GM12873 (cell line): Measurements from ENCODE around the gene FHOD3.

Experiments used
- TF ChIP-seq, protein P1 (sequence below): IDR thresholded peaks from 2 replicates; pipeline ENCODE4 v1.5.1; 2012; ENCODE audit warnings: low read depth, mild to moderate bottlenecking, moderate library complexity, low read length, control low read depth; ENCODE audit not compliant: insufficient read depth; ENCODE audit errors: missing control alignments

FHOD3 gene

GRCh38 chr18:36311026-36311570 is 13.6 kb downstream of the FHOD3 start:
- TF ChIP-seq, protein P1, sequence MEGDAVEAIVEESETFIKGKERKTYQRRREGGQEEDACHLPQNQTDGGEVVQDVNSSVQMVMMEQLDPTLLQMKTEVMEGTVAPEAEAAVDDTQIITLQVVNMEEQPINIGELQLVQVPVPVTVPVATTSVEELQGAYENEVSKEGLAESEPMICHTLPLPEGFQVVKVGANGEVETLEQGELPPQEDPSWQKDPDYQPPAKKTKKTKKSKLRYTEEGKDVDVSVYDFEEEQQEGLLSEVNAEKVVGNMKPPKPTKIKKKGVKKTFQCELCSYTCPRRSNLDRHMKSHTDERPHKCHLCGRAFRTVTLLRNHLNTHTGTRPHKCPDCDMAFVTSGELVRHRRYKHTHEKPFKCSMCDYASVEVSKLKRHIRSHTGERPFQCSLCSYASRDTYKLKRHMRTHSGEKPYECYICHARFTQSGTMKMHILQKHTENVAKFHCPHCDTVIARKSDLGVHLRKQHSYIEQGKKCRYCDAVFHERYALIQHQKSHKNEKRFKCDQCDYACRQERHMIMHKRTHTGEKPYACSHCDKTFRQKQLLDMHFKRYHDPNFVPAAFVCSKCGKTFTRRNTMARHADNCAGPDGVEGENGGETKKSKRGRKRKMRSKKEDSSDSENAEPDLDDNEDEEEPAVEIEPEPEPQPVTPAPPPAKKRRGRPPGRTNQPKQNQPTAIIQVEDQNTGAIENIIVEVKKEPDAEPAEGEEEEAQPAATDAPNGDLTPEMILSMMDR, result no peak

DNA sequence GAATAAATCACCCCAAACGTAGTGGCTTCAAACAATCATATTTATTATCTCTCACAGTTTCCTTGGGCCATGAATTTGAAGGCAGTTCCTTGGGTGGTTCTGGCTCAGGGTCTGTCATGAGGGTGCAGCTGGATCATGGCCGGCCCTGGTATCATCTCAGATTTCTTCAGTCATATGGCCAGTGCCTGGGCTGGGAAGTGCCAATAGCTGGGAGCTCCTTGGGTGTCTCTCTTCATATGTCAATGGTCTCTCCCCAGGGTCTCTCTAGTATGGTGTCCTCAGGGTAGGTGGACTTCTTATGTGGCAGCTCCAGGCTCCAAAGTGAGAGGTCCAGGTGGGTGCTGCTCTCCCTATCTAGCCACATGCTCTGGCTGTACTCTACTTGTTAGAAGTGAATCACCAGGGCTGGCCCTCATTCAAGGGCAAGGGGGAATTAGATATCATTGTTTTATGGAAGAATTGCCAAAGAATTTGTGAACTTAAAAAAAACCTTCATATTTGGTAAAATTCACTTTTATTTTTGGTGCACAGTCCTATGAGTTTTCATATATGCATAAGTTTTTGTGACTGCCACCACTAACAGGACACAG is 15.4 kb downstream of the FHOD3 start:
- TF ChIP-seq, protein P1, result no peak

DNA sequence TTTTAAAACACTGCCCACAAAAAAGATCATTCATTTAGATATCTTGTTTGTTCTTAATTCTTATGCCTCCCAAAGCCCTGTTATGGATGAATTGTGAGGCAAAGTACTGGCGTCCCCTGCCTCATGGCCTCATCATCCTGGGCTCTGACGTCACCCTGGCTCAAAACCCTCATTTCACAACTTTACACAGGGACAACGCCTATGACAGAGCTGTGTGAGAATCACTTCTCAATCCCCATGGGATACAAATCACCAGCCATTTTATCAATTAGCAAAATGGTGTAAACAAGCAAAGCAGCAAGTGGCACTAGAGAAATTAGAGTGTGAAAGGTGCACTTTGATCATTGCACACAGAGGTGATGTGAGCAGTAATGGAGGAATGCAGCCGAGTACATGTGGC is 16.6 kb downstream of the FHOD3 start:
- TF ChIP-seq, protein P1, result no peak

- TF ChIP-seq, protein P1, result no peak
These were observed 17.2 kb downstream of the FHOD3 start for GRCh38 chr18:36314754-36315153.

- TF ChIP-seq, protein P1, result no peak
These were observed 18.2 kb downstream of the FHOD3 start for GRCh38 chr18:36315736-36316135.

DNA sequence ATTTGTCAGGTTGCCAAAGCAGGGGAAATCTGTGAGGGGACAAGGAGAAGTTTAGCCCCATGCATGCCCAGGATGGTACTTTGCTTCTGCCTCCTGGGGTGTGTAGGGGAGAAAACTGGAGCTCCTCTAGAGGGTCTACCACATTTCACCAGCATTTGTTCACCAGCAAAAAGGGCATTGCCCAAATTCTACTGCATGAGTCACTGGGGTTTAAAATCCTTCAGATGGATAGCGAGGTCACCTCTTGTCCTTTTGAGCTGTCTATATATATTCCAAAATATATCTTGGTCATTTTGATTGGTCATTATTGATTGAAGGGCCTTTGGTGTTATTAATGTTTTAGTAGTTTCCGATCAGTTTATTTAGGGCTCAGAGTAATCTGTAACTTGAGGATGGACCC is 18.7 kb downstream of the FHOD3 start:
- TF ChIP-seq, protein P1, result no peak

DNA sequence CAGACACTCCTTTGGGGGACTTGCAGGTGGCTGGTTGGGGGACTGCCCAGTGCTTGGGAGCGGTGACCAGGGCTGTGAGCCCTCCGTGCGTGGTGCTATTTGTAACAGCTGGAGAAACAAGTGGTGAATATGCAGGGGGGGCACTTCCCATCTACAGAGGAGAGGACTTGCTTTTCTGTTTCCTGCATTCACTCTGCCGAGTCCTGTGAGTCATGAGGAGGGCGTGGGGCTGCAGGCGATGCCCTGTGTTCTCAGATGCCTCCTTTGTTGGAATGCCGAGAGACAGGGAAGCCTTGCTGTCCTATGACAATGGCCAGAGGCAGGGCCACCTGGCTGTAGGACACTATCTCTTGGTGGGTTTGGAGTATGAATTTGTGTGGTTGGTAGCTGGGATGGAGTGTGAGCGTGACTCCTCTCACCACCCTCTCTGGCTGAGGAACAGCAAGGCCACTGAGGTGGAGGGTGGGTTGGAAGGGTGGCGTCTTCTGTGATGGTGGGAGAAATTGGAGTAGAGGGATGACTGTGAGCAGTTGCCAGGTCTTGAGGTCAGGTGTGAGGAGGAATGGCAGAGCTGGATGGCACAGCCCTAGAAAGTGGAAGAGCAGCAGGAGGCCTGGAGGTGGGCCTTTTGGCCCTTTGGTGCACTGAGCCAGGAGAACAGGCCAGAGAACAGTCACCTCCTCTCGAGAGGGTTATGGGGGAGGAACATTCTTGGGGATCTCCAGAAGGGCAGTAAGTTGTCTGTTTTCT is 24.3 kb downstream of the FHOD3 start:
- TF ChIP-seq, protein P1, result no peak
